SK-N-SH (cell line): ENCODE results near the gene ZNF324B.
A peak's percentile ranks its signal among the peaks of the same experiment; 100 is the strongest.

Experiments used
- EP300 ChIP-seq, 2 experiments: IDR thresholded peaks; 2 replicates each; pipeline versions ENCODE4 v1.4.0 to v1.6.1; 2012; ENCODE audit warnings: borderline replicate concordance in 1 of 2, low read depth in 1 of 2, low read length in 1 of 2
- EZH2phosphoT487 ChIP-seq: fragments of 200-600 bp; sonication (generic); IDR thresholded peaks from 2 replicates; pipeline ENCODE4 v1.6.1; 2017; ENCODE audit warnings: low read depth, mixed run types, mild to moderate bottlenecking, antibody characterized with exemption, moderate library complexity, borderline replicate concordance
- FOSL2 ChIP-seq: IDR thresholded peaks from 2 replicates; pipeline ENCODE4 v1.4.0; 2012; ENCODE audit warnings: low read depth, mild to moderate bottlenecking, moderate library complexity, borderline replicate concordance
- JUND ChIP-seq: IDR thresholded peaks from 2 replicates; pipeline ENCODE4 v1.4.0; 2012
- MXI1 ChIP-seq: IDR thresholded peaks from 2 replicates; pipeline ENCODE4 v1.6.1; 2012; ENCODE audit warnings: mild to moderate bottlenecking, low read depth, low read length, improper control_type of control experiment
- NFIC ChIP-seq: IDR thresholded peaks from 2 replicates; pipeline ENCODE4 v1.4.0; 2012; ENCODE audit warnings: borderline replicate concordance
- NRF1 ChIP-seq: IDR thresholded peaks from 2 replicates; pipeline ENCODE4 v1.6.1; 2012; ENCODE audit warnings: low read depth, mild to moderate bottlenecking, low read length
- POLR2AphosphoS5 ChIP-seq: IDR thresholded peaks from 2 replicates; pipeline ENCODE4 v1.6.1; 2012; ENCODE audit warnings: low read depth, low read length
- RCOR1 ChIP-seq: fragments of 150-350 bp; IDR thresholded peaks from 2 replicates; pipeline ENCODE4 v1.6.1; 2017; ENCODE audit warnings: antibody characterized with exemption, low read length
- SMC3 ChIP-seq: IDR thresholded peaks from 2 replicates; pipeline ENCODE4 v1.6.1; 2012; ENCODE audit warnings: low read depth, low read length, improper control_type of control experiment
- TF ChIP-seq, protein P1 (sequence below): fragments of 200-600 bp; sonication (generic); IDR thresholded peaks from 2 replicates; pipeline ENCODE4 v1.6.1; 2017; ENCODE audit warnings: antibody characterized with exemption, mild to moderate bottlenecking, moderate library complexity
- TF ChIP-seq, protein P2 (sequence below): IDR thresholded peaks from 2 replicates; pipeline ENCODE4 v1.4.0; 2012; ENCODE audit warnings: low read depth
- TF ChIP-seq, protein P3 (sequence below): IDR thresholded peaks from 2 replicates; pipeline ENCODE4 v1.4.0; 2012; ENCODE audit warnings: low read depth, borderline replicate concordance
- TF ChIP-seq, protein P4 (sequence below): fragments of 150-350 bp; IDR thresholded peaks from 2 replicates; pipeline ENCODE4 v1.6.1; 2017; ENCODE audit warnings: antibody characterized with exemption, low read length, low read depth, borderline replicate concordance

DNA sequence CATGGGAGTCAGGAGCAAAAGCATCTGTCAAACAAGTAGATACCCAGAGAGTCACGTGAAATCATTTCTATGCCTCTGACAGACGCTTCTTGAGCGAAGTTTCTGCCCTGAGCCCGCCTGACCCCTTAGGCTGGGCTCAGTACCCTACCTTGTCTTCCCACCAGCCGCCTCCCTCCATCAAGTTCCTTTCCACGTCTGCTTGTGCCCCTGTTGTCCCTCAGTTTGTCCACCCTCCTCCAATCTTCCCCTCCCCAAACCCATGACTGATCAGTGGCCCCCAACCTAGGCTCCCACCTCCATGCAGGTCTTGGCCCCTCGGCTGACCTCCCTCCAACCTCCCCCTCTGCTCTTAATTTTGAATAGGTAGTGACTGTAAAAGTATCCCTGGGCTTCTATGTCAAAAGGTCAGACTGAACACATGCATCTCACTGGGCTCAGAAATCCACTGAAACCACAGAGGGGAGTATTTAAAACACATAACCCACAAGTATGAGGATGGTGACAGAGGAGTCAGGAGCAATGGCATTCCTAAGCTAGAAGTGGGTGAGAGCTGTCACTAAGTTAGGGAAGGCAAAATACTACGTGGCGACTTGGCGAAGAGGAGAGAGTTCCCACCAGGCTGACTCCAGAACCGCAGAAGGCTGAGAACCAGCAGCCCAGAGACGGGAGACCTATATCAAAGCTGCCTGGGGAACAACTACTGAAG is 23.0 kb downstream of the ZNF324B start:
- TF ChIP-seq EZH2phosphoT487 = no peak
- TF ChIP-seq, protein P1, sequence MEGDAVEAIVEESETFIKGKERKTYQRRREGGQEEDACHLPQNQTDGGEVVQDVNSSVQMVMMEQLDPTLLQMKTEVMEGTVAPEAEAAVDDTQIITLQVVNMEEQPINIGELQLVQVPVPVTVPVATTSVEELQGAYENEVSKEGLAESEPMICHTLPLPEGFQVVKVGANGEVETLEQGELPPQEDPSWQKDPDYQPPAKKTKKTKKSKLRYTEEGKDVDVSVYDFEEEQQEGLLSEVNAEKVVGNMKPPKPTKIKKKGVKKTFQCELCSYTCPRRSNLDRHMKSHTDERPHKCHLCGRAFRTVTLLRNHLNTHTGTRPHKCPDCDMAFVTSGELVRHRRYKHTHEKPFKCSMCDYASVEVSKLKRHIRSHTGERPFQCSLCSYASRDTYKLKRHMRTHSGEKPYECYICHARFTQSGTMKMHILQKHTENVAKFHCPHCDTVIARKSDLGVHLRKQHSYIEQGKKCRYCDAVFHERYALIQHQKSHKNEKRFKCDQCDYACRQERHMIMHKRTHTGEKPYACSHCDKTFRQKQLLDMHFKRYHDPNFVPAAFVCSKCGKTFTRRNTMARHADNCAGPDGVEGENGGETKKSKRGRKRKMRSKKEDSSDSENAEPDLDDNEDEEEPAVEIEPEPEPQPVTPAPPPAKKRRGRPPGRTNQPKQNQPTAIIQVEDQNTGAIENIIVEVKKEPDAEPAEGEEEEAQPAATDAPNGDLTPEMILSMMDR = no peak
- TF ChIP-seq, protein P2, sequence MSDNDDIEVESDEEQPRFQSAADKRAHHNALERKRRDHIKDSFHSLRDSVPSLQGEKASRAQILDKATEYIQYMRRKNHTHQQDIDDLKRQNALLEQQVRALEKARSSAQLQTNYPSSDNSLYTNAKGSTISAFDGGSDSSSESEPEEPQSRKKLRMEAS = no peak
- no peak for TF ChIP-seq SMC3
- no peak for TF ChIP-seq EP300 (IDR thresholded peaks at IDR 0.05; ENCODE audit: borderline replicate concordance in 1 of 2, low read depth in 1 of 2, low read length in 1 of 2)
- TF ChIP-seq JUND = 0 out of 2 replicates have a peak, but pooled peaks have one; percentile 9
- TF ChIP-seq FOSL2 = no peak
- TF ChIP-seq, protein P3, sequence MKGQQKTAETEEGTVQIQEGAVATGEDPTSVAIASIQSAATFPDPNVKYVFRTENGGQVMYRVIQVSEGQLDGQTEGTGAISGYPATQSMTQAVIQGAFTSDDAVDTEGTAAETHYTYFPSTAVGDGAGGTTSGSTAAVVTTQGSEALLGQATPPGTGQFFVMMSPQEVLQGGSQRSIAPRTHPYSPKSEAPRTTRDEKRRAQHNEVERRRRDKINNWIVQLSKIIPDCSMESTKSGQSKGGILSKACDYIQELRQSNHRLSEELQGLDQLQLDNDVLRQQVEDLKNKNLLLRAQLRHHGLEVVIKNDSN = no peak
- TF ChIP-seq, protein P4, sequence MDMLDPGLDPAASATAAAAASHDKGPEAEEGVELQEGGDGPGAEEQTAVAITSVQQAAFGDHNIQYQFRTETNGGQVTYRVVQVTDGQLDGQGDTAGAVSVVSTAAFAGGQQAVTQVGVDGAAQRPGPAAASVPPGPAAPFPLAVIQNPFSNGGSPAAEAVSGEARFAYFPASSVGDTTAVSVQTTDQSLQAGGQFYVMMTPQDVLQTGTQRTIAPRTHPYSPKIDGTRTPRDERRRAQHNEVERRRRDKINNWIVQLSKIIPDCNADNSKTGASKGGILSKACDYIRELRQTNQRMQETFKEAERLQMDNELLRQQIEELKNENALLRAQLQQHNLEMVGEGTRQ = no peak
- TF ChIP-seq MXI1 = no peak
- TF ChIP-seq RCOR1 = no peak
- no peak for TF ChIP-seq POLR2AphosphoS5
- TF ChIP-seq NFIC = no peak
- no peak for TF ChIP-seq NRF1
